IMR-90 (cell line): Measurements from ENCODE around the gene ANKUB1. TPM values are rescaled to one million over a fixed set of nuclear protein-coding genes. Genes with fewer than 3 reads are reported as not detected.

Experiments used
- ATAC-seq: fragments of 200-7000 bp; cut with Tn5 transposase; 2 replicates; pipeline ENCODE4 v1.9.1; 2020; ENCODE audit warnings: low read depth, mild to moderate bottlenecking, moderate library complexity
- BruUV-seq: library from RNA; stranded (reverse); fragments of 400-500 nt; replicated peaks from 2 replicates; lab custom pipeline; 2021; lab: Mats Ljungman, UMichigan
- CTCF ChIA-PET: fragments of 300-600 bp; formaldehyde crosslinking; extraction: SDS; loops from one replicate; lab custom pipeline; 2021; ENCODE audit warnings: antibody characterized with exemption; lab: Yijun Ruan, JAX
- POLR2A ChIA-PET: fragments of 300-600 bp; sonication (Branson Sonifier 250); formaldehyde crosslinking; loops from one replicate; lab custom pipeline; 2022; ENCODE audit warnings: antibody characterized with exemption; ENCODE audit not compliant: unreplicated experiment; lab: Charles Lee
- DNase-seq: peaks from one replicate; pipeline ENCODE4 v3.0.0; 2013
- H2AFZ ChIP-seq: replicated peaks from 2 replicates; pipeline ENCODE3; 2013; ENCODE audit warnings: low read length, mild to moderate bottlenecking; ENCODE audit not compliant: poor library complexity
- H2AK5ac ChIP-seq: 2 replicates; pipeline ENCODE4 v1.6.1; 2013; ENCODE audit warnings: low read depth, low read length, inconsistent platforms
- H2AK9ac ChIP-seq: replicated peaks from 2 replicates; pipeline ENCODE3; 2013; ENCODE audit warnings: mild to moderate bottlenecking, low read depth, low read length, moderate library complexity; ENCODE audit not compliant: poor library complexity
- H2BK120ac ChIP-seq: 2 replicates; pipeline ENCODE4 v1.6.1; 2013; ENCODE audit warnings: low read depth, low read length, inconsistent platforms
- H2BK15ac ChIP-seq: 3 replicates; pipeline ENCODE4 v1.6.1; 2013; ENCODE audit warnings: low read depth, low read length, inconsistent platforms
- H2BK20ac ChIP-seq: 2 replicates; pipeline ENCODE4 v1.6.1; 2013; ENCODE audit warnings: low read depth, mild to moderate bottlenecking, inconsistent platforms, low read length, moderate library complexity
- H2BK5ac ChIP-seq: 2 replicates; pipeline ENCODE4 v1.6.1; 2013; ENCODE audit warnings: mild to moderate bottlenecking, low read depth, low read length, inconsistent platforms; ENCODE audit not compliant: poor library complexity, severe bottlenecking
- H3K14ac ChIP-seq: replicated peaks from 2 replicates; pipeline ENCODE4 v1.6.1; 2013; ENCODE audit warnings: low read depth, low read length, inconsistent platforms
- H3K18ac ChIP-seq: 2 replicates; pipeline ENCODE4 v1.6.1; 2013; ENCODE audit warnings: low read depth, low read length, control low read depth
- H3K23ac ChIP-seq: 2 replicates; pipeline ENCODE4 v1.6.1; 2013; ENCODE audit warnings: low read depth, low read length, inconsistent platforms
- H3K27ac ChIP-seq: 2 replicates; pipeline ENCODE4 v1.5.1; 2013; ENCODE audit warnings: mild to moderate bottlenecking, control low read depth, low read length; ENCODE audit not compliant: insufficient read depth
- H3K27me3 ChIP-seq: 2 replicates; pipeline ENCODE4 v1.6.1; 2013; ENCODE audit warnings: low read length; ENCODE audit not compliant: control insufficient read depth, insufficient read depth
- H3K36me3 ChIP-seq: 2 replicates; pipeline ENCODE4 v1.6.1; 2013; ENCODE audit warnings: low read length, mixed read lengths; ENCODE audit not compliant: control insufficient read depth, insufficient read depth
- H3K4ac ChIP-seq: 2 replicates; pipeline ENCODE4 v1.6.1; 2013; ENCODE audit warnings: low read depth, low read length, inconsistent platforms
- H3K4me1 ChIP-seq: 2 replicates; pipeline ENCODE4 v1.6.1; 2013; ENCODE audit warnings: low read length, mixed read lengths; ENCODE audit not compliant: control insufficient read depth, insufficient read depth
- H3K4me2 ChIP-seq: 2 replicates; pipeline ENCODE4 v1.6.1; 2013; ENCODE audit warnings: low read depth, mild to moderate bottlenecking, control low read depth, low read length, moderate library complexity
- H3K4me3 ChIP-seq: 2 replicates; pipeline ENCODE4 v1.5.1; 2013; ENCODE audit warnings: low read depth, mild to moderate bottlenecking, control low read depth, low read length, moderate library complexity; ENCODE audit not compliant: insufficient read depth
- H3K56ac ChIP-seq: 2 replicates; pipeline ENCODE4 v1.6.1; 2013; ENCODE audit warnings: low read length, inconsistent platforms; ENCODE audit not compliant: insufficient read depth; ENCODE audit errors: extremely low read depth
- H3K79me1 ChIP-seq, 2 experiments: 2 replicates each; pipeline ENCODE4 v1.6.1; 2013; ENCODE audit warnings: low read length in 2 of 2, inconsistent platforms in 1 of 2, low read depth in 1 of 2
- H3K9ac ChIP-seq: 2 replicates; pipeline ENCODE4 v1.6.1; 2013; ENCODE audit warnings: low read depth, low read length, control low read depth
- H3K9me1 ChIP-seq: 2 replicates; pipeline ENCODE4 v1.6.1; 2013; ENCODE audit warnings: low read length, inconsistent platforms; ENCODE audit not compliant: insufficient read depth
- H3K9me3 ChIP-seq: 2 replicates; pipeline ENCODE4 v1.6.1; 2013; ENCODE audit warnings: low read length; ENCODE audit not compliant: control insufficient read depth, insufficient read depth
- H4K20me1 ChIP-seq: 2 replicates; pipeline ENCODE4 v1.6.1; 2013; ENCODE audit warnings: low read length, inconsistent platforms; ENCODE audit not compliant: insufficient read depth
- H4K5ac ChIP-seq: 2 replicates; pipeline ENCODE4 v1.6.1; 2013; ENCODE audit warnings: mild to moderate bottlenecking, low read depth, low read length, control low read depth
- H4K8ac ChIP-seq, 2 experiments: 2 replicates each; pipeline ENCODE4 v1.6.1; 2013; ENCODE audit warnings: low read depth in 2 of 2, low read length in 2 of 2, control low read depth in 1 of 2, inconsistent platforms in 1 of 2
- H4K91ac ChIP-seq: 2 replicates; pipeline ENCODE4 v1.6.1; 2013; ENCODE audit warnings: low read depth, low read length, inconsistent platforms; ENCODE audit not compliant: insufficient read depth
- BHLHE40 ChIP-seq: fragments of 150-350 bp; IDR thresholded peaks from 2 replicates; pipeline ENCODE4 v1.6.1; 2016; ENCODE audit warnings: mild to moderate bottlenecking, low read depth, low read length
- CHD1 ChIP-seq: IDR thresholded peaks from 2 replicates; pipeline ENCODE4 v1.6.1; 2012; ENCODE audit warnings: low read depth, low read length, improper control_type of control experiment
- CTCF ChIP-seq: conservative IDR thresholded peaks from 2 replicates; pipeline ENCODE4 v1.5.1; 2012; ENCODE audit warnings: mild to moderate bottlenecking, low read depth, low read length, improper control_type of control experiment
- ELK1 ChIP-seq: fragments of 150-350 bp; IDR thresholded peaks from 2 replicates; pipeline ENCODE4 v1.6.1; 2016; ENCODE audit warnings: low read depth, mild to moderate bottlenecking, low read length, moderate library complexity, borderline replicate concordance
- MAFK ChIP-seq: IDR thresholded peaks from 2 replicates; pipeline ENCODE4 v1.6.1; 2012; ENCODE audit warnings: low read depth, low read length, improper control_type of control experiment
- MAZ ChIP-seq: IDR thresholded peaks from 2 replicates; pipeline ENCODE4 v1.6.1; 2012; ENCODE audit warnings: low read depth, mild to moderate bottlenecking, low read length, improper control_type of control experiment, moderate library complexity, borderline replicate concordance
- MXI1 ChIP-seq: IDR thresholded peaks from 2 replicates; pipeline ENCODE4 v1.6.1; 2012; ENCODE audit warnings: low read depth, mild to moderate bottlenecking, low read length, moderate library complexity, borderline replicate concordance
- NFE2L2 ChIP-seq: fragments of 150-350 bp; IDR thresholded peaks from 2 replicates; pipeline ENCODE4 v1.6.1; 2016; ENCODE audit warnings: low read depth, mild to moderate bottlenecking, low read length
- POLR2A ChIP-seq: IDR thresholded peaks from 2 replicates; pipeline ENCODE4 v1.6.1; 2012; ENCODE audit warnings: mild to moderate bottlenecking, low read depth, low read length
- RAD21 ChIP-seq: IDR thresholded peaks from 2 replicates; pipeline ENCODE4 v1.6.1; 2012; ENCODE audit warnings: low read length, improper control_type of control experiment
- RFX5 ChIP-seq: IDR thresholded peaks from 2 replicates; pipeline ENCODE4 v1.8.0; 2012; ENCODE audit warnings: low read depth, mild to moderate bottlenecking, low read length, moderate library complexity
- USF2 ChIP-seq: fragments of 150-350 bp; IDR thresholded peaks from 2 replicates; pipeline ENCODE4 v1.6.1; 2017; ENCODE audit warnings: mild to moderate bottlenecking, antibody characterized with exemption, low read length, low read depth
- WGBS, 2 experiments: methylation state at CpG; one replicate each; pipeline versions ENCODE4 v1.1.5 to v1.1.7; 2013; ENCODE audit warnings: missing lambda C conversion rate in 2 of 2; ENCODE audit not compliant: insufficient read length in 1 of 2; ENCODE audit errors: extremely low coverage in 2 of 2; 5-methylcytosine and 5-hydroxymethylcytosine counted together
- dilution Hi-C: fragments of 300-500 bp; cut with HindIII; formaldehyde crosslinking; loops from one replicate; pipeline ENCODE4 v1.14.3; 2018; ENCODE audit warnings: low sequenced_read_pairs; ENCODE audit not compliant: unreplicated experiment
- in situ Hi-C: fragments of 300-500 bp; cut with MboI; formaldehyde crosslinking; loops from 3 replicates; pipeline ENCODE4 v1.14.3; 2019; ENCODE audit warnings: low sequenced_read_pairs, inconsistent platforms, mixed read lengths
- intact Hi-C: fragments of 100-400 bp; cut with micrococcal nuclease; formaldehyde crosslinking; loops from 2 replicates; pipeline ENCODE4 v1.10.0; 2022
- polyA plus RNA-seq, 3 experiments: library from polyadenylated mRNA; depleted of rRNA; stranded (reverse); fragments of >200 nt; gene quantifications; 2 replicates each; pipeline ENCODE4 v1.2.3, GENCODE V29; 2012; ENCODE audit warnings: low replicate concordance in 1 of 3
- total RNA-seq: library from RNA; depleted of rRNA; stranded (reverse); fragments of >200 nt; gene quantifications from 2 replicates; pipeline ENCODE4 v1.2.3, GENCODE V29; 2012

ANKUB1 gene
- total and polyA plus RNA-seq, 2 of the 4 experiments (the other 2 are of a cell fraction), result not detected

GRCh38 chr3:149810846-149811245 lies 18.5 kb upstream of the ANKUB1 start:
- Histone ChIP-seq H2BK120ac (no peak overlapping the region), H2BK20ac (no peak overlapping the region), H4K91ac (no peak overlapping the region), H3K14ac (no peak overlapping the region), H2BK15ac (no peak overlapping the region), H2BK5ac (no peak overlapping the region), H2AK5ac (no peak overlapping the region), H4K20me1 (peaks cover 15% of the 10 kb centered on the region; the same call in 1 of the 2 replicates), H3K56ac (no peak overlapping the region), H3K9ac (no peak overlapping the region), H2AFZ (no peak overlapping the region), H3K18ac (no peak overlapping the region), H2AK9ac (no peak overlapping the region), H3K4me2 (no peak overlapping the region), H3K36me3 (no peaks in the 10 kb centered on the region), H3K4me1 (no peaks in the 10 kb centered on the region), H3K27ac (no peak overlapping the region), H3K27me3 (no peaks in the 10 kb centered on the region), H3K79me1 (peaks cover 0 to 26% of the 10 kb centered on the region in 2 experiments; a peak in 2 of 4 replicates), H3K23ac (no peak overlapping the region), H4K5ac (no peak overlapping the region), H3K4ac (no peak overlapping the region), H3K4me3 (no peak overlapping the region), H3K9me3 (no peaks in the 10 kb centered on the region), H3K9me1 (no peaks in the 10 kb centered on the region), H4K8ac (no peak overlapping the region)
- in situ Hi-C loops (no loop called here), intact Hi-C loops (no loop called here), dilution Hi-C loops (no loop called here)
- DNase-seq, result no peak
- ChIA-PET POLR2A (no interaction called here), CTCF (interaction anchor here (0.6 to 0.9 kb wide), 3 partner anchors 27 to 159 kb away, joined by 3 to 4 read pairs (median 4); no protein-coding TSS in a partner anchor)
- ATAC-seq, result no peak
- TF ChIP-seq MAZ (no peak), POLR2A (no peak), MAFK (no peak), MXI1 (no peak), RFX5 (no peak), USF2 (no peak), CHD1 (no peak), BHLHE40 (no peak), RAD21 (no peak), ELK1 (no peak), NFE2L2 (no peak), CTCF (no peak)
- 100% methylated on average over 2 of the region's 2 CpGs; no CpG with 5 or more reads in 1 of the 2 experiments for WGBS, 2 experiments
- BruUV-seq, result no TSS peak
